OCI-M2 (cell line): ENCODE results near the gene CHAD.
A peak's percentile ranks its signal among the peaks of the same experiment; 100 is the strongest.
"Not testable (repeated sequence)": the region's sequence is repeated elsewhere in the genome, so short reads cannot be mapped to it uniquely, and the experiment has no call there.

Experiments
- DNase-seq: peaks from one replicate; lab custom pipeline; 2025; ENCODE audit not compliant: unreplicated experiment; lab: John Stamatoyannopoulos, UW

Gene CHAD

DNA sequence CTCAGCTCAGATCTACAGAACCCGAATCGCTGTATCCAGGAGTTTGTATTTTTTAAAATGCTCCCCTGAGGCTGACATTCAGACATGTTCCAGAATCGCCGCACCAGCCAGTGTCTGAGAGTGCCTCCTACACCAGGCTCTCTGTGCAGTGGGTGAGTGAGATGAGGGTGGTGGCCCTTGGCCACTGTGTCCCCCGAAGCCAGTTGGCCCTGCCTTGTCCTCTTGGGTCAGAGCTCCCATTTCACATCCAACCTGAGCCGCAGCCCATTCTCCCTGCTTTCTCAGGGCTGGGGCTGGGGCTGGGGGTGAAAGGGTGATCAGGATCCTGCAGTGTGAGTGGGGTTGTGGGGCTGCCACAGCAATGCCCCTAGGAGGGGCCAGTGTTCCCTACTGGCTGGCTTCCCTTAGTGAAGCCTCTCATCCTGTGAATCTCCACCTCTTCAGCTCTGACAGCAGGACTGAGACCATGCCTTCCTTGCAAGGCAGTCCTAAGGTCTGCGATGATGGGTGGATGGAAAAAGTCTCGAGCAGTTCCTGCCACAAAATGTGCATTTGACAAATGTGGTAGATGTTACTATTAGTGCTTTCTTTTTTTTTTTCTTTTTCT lies 26.6 kb upstream of the CHAD start:
- DNase-seq: no peak

DNA sequence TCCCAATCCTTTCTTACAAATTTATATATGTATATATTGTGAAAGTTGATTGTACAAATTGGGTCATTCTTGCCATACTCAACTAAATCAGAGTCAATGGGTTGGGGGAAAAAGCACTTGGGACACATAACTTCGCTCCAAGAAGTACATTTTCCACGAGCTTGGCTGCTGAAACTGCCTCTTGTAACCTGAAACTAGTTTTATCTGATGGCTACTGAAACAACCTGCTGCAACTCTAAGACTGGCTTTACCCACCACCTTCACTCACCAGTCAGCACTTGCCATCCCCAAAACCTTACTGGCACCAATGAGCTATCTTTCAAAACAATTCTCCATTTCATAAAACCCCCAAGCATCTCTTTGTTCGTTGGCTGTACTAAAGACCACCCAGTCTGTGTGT lies 25.1 kb upstream of the CHAD start:
- DNase-seq: no peak

DNA sequence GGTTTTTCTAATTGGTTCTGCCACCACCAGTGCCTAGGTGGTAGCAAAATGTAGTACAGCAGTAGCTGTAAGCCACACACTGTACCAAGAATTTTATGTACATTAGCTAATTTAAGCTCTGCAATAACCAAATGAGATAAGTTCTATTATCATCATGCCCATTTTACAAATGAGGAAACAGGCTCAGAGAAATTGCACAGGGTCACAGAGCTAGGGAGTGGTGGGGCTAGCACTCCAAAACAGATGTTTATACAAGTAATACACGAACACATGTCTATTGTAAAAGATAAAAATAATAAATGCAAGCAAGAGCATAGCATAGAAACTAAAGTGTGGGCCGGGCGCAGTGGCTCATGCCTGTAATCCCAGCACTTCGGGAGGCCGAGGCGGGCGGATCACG lies 23.5 kb upstream of the CHAD start:
- no peak for DNase-seq

DNA sequence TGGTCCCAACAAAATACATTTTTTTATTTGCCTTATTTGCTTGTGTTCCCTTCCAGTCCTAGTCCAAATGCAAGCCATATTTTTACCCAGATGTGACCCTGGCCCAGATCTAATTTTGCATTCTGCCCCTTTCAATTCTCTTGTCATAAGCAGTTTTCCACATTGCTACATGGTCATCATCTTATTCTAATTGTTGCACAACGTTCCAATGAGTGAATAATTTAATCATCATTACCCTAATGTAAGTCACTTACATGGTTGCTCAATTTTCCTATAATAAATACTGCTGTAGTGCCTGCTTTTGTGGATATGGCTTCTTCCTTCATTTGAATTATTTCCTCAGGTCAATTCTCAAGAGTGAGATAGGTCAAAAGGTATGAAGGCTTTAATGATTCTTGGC lies 22.8 kb upstream of the CHAD start:
- DNase-seq: no peak

DNA sequence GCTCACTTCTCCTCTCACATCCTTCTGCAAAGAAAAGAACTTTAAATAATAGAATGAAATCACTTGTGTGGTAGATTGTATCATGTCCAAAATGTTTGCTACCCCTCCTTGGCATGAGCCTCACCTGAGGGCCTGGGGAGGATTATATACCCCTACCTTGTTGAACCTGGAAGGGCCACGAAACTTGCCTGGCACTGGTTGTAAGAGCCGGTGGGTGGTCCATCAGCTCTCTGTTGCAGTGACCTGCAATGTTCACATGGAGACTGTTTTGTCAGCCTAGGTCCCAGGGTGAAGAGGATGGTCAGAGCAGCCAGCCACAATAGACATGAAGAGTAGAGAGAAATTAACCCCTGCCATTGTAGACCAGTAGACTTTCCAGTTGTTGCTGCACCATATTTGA lies 20.2 kb upstream of the CHAD start:
- no peak for DNase-seq

DNA sequence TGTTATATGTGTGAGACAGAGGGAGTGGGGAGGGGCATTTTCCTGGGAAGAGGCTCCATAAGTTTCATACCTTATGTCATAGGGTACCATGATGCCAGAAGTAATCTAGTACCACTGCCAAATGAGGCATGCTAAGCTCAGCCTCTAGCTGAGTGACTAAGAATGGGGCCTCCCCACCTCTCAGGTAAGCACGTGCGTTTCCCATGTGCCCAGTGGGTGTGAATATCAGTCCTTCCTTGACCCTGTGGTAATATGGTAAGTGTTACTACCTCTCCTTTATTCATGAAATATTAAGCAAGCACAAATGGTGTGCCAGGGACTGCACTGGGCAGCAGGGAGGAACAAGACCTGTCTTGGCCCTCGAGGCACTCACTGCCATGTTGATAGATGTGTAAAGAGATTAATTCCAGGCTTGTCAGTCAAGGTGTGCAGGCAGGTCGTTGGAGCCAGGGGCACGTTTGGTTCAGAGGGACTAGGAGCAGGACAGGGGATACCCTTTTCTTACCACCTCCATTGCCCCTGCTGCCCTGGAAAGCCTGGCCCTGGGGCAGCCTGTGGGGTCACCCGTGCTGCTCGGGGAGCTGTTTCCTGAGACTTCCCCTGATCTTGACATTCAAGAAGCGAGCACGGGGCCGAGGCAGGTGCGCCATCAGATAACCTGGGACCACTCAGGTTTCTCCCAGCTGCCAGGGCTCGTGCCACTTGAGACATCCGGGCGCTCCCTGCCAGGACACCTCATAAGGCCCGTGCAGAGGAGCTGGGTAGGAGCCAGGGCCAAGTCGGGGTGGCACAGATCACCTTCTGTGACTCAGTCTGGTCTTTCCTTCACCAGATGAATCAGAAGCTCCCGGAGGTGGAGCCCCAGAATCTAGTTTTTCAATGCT lies 18.8 kb upstream of the CHAD start:
- DNase-seq: no peak

DNA sequence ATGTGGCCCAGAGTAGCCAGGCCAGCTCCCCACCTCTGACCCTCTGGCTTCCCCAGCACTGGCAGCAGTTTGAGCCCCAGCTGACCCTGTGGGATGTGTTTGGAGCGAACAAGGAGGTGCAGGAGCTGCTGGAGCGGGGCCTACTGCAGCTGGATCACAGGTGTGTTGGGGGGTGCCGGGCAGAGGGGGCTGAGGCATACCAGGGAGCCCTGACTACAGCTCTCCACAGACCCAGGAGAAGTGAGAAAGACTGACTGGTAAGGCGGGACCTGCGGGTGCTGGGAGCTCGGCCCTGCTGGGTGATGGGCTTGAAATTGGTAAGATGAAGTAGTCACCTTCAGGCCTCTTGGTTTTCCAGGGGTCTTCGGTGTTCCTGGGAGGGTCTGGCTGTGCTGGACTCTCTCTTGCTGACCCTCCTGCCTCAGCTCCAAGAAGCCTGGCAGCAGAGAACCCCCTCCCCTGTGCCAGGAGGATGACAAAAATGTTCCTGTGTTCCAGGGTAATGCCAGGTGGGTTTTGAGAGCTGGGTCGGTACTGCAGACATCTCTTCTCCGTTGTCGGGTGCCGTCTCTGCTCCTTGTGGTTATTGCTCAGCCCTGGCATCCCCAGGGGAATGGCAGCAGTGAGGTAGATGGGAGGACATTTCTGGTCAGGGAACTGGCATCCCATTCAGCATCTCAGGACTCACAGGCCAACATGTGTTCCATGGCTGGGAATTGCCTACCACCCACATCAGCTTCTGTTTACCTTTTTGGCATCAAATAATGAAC lies 15.9 kb upstream of the CHAD start:
- no peak for DNase-seq

DNA sequence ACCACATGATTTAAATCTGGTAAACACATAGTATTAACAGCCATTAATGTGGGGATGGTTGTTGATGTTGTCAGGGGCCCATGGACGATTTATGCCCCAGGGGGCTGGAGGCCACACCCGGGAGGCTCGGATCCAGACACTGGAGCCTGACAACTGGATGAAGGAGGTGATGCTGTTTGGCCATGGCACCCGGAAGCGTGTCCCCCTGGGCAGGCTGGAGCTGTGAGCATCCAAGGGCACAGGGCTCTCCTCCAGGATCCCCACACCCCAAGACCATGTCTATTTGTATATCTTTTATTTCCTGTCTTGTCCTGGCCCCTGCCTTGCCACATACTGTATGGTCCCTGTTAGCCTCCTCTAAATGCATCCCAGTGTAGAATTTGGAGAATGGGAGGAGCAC lies 14.6 kb upstream of the CHAD start:
- DNase-seq: no peak

DNA sequence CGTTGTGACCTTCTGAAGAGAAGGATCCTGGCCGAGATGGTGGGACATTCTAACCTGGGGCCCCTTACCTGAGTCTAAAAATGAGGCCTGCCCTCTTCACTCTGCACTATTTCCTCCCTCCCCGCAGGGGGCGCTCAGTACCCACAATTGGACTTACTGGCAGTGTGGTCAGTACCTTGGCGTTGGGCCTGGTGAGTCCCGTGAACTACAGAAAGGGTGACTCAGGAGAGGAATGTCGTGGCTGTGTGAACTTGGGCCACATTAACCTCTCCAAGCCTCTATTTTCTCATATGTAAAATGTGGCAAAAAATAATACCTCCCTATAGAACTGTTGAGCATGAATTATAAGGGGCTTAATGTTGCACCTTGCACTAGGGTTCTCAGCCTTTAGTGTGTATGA lies 13.8 kb upstream of the CHAD start:
- DNase-seq: no peak

DNA sequence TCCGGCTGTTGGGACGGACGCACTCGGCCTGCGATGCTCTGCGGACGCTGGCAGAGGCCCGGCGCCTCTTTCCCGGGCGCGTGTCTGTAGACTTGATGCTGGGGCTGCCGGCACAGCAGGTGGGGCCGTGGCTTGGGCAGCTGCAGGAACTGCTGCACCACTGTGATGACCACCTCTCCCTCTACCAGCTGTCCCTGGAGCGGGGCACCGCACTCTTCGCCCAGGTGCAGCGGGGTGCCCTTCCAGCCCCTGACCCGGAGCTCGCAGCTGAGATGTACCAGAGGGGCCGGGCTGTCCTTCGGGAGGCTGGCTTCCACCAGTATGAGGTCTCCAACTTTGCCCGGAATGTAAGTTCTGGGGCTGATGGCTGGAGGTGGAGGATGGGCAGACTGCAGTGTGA lies 13.4 kb upstream of the CHAD start:
- DNase-seq: no peak

DNA sequence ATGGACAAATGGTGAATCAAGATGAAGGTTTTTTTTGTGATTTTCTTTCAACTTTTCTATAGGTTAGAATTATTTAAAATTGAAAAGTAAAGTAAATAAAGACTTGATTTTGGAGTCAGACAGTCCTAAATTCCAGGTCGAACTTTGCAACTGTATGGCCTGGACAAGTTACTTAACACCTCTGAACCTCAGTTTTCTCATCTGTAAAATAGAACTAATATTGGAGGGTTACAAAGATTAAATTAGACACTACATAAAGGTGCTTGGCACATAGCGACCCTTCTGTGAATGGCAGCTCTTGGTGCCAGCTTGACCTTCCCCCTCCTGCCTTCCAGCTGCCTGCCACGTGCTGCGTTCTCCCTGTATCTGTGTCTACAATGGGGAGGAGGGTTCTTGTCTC lies 13.0 kb upstream of the CHAD start:
- DNase-seq: no peak

DNA sequence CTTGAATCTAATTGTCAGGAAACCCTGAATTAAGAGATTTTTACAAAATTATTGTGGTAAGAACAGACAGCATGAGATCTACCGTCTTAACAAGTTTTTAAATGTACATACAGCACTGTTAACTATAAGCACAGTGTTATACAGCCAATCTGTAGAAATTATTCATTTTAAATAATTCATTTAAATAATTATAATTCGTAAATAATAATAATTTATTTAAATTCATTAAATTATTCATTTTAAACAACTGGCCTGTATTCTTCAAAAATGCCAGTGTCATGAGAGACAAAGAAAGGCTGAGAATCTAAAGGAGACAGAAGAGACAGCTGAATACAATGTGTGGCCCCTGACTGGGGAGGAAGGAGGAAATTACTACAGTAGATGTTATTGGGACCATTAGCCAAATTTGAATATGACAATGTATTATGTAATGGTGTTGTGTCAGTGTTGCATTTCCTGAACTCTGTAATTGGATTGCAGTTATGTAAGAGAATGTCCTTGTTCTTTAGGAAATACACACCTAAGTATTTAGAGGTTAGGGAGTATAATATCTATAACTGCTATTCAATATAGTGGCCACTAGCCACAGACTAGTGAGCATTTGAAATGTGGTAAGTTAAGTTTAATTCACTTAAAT lies 12.3 kb upstream of the CHAD start:
- no peak for DNase-seq

DNA sequence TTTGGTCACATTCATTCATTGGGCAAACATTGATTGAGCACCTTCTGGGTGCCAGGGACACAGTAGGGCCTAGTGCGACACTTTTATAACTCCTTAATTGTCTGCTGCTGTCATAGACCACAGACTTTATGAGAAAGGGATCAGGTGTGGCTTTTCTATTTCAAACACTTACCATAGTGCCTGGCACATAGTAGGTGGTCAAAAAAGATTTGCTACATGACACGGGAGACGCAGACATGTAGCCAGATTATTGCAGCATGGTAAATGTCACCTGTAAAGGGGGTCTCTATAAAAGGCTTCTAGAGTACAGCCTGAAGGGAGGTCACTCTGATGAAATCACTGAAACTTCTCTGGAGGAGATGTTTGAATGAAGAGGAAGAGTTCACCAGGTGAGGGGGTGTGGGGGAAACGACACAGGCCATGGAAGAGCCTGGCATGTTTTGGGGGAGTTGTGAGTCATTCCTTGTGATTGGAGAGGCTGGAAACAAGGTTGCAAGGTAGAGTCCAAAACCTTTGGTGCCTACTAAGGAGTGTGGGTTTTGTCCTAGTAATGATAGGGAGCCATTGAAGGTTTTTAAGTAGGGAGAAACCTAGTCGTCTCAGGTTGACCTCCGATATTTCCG lies 11.6 kb upstream of the CHAD start:
- DNase-seq: no peak

DNA sequence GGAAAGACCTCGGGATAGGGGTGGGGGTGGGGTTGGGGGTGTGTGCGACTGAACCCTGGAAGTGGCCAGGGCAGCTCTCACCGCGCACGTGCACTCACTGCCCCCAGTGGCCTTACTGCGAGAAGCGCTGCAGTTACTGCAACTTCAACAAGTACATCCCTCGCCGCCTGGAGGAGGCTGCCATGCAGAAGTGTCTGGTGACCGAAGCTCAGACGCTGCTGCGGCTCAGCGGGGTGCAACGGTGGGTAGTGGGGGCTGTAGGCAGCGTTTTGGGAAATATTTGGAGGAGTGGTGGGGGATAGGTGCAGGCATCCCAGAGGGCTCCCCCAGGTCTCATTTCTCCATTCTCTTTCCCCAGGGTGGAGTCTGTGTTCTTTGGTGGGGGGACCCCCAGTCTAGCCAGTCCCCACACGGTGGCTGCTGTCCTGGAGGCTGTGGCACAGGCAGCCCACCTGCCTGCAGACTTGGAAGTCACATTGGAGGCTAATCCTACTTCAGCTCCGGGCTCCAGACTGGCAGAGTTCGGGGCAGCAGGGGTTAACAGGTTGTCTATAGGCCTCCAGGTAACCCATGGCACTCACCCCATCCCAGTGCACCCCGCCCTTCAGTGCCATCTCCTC lies 11.0 kb upstream of the CHAD start:
- DNase-seq: no peak

DNA sequence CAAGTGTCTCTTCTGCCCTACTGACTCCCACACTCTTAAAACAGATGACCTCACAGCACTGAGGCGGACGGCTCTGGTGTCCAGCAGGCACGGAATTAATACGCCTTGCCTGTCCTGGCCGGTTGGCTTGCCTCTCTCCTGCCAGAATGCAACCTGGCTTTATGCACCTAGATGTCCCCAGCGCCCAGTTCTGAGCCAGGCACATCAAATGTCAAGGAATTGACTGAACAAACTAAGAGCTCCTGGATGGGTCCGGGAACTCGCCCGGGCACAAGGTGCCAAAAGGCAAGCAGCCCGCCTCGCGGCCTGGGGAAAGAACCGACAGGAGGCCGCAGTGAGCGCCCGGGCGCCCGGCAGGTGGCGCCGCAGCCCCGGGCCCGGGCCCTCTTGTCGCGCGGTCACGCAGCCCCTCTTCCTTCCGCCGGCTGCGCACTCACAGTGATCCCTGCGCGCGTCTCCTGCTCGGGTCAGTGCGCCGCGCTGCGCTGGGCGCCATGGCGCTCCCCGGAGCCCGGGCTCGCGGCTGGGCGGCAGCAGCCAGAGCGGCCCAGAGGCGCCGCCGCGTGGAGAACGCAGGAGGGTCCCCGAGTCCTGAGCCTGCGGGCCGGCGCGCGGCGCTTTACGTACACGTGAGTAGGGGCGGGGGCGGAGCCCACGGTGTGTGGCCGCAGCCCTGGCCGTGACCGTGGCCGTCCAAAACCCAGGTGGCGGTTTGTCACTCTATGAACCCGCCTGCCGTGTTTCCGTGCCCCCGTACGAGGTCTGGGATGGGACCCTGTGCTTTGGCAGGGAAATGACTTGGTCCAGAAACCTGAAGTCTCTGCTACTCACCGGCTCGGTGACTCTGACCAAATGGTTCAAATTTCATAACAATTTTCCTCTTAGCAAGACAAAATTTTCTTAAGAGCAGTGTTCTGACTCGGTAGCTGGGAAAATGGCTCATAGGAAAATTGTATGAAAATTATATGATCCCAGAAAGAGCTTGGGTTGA lies 10.0 kb upstream of the CHAD start, which contains the start of gene RSAD1:
Gene RSAD1, plus strand, starts transcription at position 470 of the 991 bp plus-strand sequence. Its CDS starts 25 bp downstream, at position 495.
- peak; percentile 33 for DNase-seq

DNA sequence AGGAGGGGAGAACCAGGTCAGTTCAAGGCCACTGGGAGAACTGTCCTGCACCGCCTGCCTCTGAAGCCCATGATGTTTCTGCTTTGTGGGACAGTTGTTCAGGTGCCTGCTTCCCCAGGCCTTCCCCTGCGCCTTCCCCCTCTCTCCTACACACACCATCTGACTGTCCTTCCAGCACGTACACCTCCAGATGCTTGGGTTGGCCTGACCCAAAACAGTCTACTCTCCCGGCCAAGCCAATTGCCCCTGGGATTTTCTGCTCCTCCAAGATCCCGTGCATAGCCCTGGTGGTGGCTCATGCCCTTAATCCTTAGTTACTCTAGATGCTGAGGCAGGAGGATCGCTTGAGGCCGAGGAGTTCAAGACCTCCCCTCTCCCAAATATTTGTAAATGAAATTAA lies 9.3 kb upstream of the CHAD start:
- no peak for DNase-seq

DNA sequence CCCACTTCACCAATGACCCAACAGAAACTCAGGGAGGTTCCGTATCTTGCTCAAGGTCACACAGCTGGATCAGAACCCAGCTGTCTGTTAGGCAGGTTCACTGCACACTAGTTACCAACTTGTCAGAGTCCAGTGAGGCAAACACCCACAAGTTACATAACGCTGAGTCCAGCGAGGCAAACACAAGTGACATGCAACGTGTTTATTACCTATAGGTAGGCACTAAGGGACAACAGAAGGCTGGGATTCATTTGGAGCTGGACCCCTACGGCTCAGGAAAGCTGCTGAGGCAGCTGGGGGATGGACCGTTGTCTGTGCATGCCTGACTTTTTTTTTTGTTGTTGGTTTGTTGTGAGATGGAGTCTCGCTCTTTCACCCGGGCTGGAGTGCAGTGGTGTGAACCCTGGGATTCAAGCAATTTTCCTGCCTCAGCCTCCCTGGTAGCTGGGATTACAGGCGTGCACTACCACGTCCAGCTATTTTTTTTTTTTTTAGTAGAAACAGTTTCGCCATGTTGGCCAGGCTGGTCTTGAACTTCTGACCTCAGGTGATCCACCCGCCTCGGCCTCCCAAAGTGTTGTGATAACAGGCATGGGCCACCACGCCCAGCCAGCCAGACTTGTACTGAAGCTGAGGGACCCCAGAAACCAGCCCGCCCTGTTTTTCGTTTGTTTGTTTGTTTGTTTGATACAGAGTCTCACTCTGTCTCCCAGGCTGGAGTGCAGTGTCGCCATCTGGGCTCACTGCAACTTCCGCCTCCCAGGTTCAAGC lies 8.1 kb upstream of the CHAD start:
- DNase-seq: no peak

DNA sequence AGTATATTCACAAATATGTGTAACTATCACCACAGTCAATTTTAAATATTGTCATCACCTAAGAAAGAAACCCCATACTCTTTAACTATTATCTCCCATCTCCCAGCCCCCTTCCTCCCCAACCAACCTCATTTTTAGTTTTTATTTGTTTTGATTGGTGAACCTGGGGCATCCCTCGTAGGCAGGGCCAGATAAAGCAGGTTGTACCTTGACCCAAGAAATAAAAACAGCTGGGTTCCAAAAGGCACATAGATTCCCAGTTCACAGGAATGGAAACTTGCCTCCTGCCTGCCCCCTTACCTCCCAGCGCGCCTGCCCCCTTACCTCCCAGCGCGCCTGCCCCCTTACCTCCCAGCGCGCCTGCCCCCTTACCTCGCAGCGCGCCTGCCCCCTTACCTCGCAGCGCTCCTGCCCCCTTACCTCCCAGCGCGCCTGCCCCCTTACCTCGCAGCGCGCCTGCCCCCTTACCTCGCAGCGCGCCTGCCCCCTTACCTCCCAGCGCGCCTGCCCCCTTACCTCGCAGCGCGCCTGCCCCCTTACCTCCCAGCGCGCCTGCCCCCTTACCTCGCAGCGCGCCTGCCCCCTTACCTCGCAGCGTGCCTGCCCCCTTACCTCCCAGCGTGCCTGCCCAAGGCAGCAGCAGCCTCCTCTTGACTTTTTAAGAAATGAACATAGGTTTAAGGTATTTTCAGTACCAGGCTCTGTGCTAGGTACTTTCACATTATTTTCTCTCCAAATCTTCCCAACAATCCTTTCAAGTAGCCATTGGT lies 7.3 kb upstream of the CHAD start:
- not testable (repeated sequence) for DNase-seq
